Head of caudate nucleus (tissue), 42 donors: Measurements from ENCODE around the gene MYO3B.
A peak's percentile ranks its signal among the peaks of the same experiment; 100 is the strongest.

Experiments used
- DNase-seq, 42 donors: peaks; one replicate each; pipeline versions ENCODE4 v3.0.0 to v3.0.0-alpha.2; 2020 to 2021; ENCODE audit warnings: mixed read lengths in 7 of 42
- intact Hi-C: fragments of 100-400 bp; cut with DNase I; formaldehyde crosslinking; loops from one replicate; pipeline ENCODE4 v1.15.0; 2022

The MYO3B gene

GRCh38 chr2:170371231-170371998, 193.5 kb downstream of the MYO3B start:
- intact Hi-C loops: loop anchor here (10.0 kb wide), 1 partner anchor 443 kb away; the partner anchor contains the start of gene GAD1
- no peak for DNase-seq

- no peak for DNase-seq
- intact Hi-C loops: loop anchor here (10.0 kb wide), 1 partner anchor 440 kb away; the partner anchor contains the start of gene GAD1
Observed at GRCh38 chr2:170375192-170375591, 197.2 kb downstream of the MYO3B start.

GRCh38 chr2:170377500-170378207, 199.7 kb downstream of the MYO3B start:
- intact Hi-C loops: loop anchor here (10.0 kb wide), 1 partner anchor 437 kb away; the partner anchor contains the start of gene GAD1
- no peak for DNase-seq

DNA sequence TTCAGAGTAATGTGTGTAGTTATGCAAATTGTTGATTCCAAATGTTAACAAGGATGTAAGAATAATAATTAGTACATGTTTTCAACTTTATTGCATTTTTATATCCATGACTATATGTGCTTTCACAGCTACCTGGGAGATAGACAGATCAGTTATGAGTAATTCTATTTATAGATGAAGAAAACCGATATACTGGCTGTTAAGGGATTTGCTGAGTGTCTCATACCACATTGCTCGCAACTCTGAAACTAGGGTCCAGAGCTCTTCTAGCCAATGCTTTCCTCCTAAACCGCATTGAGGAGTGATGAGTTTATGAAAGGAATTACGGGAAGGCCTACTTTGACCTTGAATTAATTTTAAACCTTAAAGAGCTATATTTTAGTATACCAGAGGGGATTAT, 202.3 kb downstream of the MYO3B start:
- intact Hi-C loops: no loop called here
- DNase-seq: no peak

GRCh38 chr2:170381678-170382077, 203.7 kb downstream of the MYO3B start:
- intact Hi-C loops: no loop called here
- no peak for DNase-seq

DNA sequence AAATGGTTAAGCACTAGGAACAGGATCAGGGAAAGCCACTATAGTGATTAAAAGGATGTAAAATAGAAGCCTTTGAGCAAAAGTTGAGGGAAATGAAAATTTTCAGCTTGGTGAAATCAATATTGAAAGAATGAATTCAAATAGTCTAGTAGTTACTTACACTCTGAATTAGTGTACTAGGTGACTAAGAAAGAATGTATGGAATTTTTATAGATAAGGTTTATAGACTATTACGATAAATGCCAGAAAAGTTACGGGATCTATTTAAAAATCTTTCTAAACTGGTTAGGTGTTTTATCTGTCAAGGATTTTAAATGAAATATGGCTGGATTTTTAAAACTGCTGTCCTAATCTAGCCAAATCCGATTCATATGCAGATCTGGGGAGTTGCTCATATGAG, 208.6 kb downstream of the MYO3B start:
- intact Hi-C loops: no loop called here
- DNase-seq: no peak

DNA sequence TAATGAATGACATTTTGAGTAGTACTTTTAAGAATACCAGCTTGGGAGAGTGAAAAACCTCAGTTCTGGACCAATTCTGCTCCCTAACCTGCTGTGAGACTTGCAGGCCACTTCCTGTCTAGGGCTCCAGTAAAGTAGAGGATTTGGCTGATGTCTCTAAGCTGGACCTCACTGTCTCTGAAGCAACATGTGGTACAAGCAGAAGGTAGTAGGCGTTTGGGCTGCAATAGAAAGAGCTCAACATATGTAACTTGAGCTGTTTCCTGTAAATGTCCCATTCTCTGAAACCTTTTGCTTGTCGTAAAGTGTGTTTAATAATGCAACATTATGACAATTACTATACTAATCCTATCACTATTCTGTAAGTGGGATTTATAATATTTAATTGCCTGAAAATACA, 213.1 kb downstream of the MYO3B start:
- intact Hi-C loops: no loop called here
- no peak for DNase-seq

DNA sequence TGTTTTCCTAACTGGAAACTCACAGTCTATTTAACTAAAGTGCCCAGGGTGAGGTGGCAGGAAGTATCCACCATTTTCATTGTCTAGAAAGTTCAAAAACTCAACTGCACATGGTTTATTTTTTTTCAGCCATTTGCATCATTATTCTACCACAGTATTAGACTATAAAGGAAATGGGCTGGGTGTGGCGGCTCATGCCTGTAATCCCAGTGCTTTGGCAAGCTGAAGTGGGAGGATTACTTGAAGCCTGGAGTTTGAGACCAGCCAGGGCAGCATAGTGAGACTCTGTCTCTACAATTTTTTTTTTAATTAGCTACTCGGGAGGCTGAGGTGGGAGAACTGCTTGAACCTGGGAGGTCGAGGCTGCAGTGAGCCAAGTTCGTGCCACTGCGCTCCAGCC, 213.8 kb downstream of the MYO3B start:
- DNase-seq: no peak
- intact Hi-C loops: no loop called here

DNA sequence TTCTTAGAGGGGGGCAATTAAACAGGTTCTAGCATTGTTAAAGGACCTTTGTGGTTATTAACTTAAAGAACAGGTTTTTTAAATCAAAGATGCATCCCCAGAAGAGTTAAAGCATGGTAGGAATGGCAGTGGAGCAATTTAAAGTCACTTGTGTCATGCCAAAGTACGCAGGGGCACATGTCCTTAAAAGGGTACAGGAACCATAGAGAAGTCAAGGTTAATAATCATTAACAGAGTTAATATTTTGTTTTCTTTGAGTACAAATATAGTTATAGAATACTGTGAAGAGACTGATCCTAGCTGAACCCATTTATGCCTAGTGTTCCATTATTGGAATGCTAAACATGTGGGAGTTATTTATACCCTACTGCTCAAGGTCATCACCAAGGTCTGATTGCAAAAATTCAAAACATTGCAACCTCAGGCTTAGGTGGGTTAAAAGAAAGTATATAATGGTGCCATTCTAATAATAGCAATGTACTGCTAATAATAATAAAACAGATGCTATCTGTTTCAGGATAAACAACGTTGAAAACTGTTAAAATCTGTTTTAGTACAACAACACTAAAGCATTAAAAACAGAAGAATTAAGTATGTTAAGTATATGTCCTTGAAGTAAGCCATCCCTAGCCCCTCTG, 216.0 kb downstream of the MYO3B start:
- no peak for DNase-seq
- intact Hi-C loops: no loop called here

DNA sequence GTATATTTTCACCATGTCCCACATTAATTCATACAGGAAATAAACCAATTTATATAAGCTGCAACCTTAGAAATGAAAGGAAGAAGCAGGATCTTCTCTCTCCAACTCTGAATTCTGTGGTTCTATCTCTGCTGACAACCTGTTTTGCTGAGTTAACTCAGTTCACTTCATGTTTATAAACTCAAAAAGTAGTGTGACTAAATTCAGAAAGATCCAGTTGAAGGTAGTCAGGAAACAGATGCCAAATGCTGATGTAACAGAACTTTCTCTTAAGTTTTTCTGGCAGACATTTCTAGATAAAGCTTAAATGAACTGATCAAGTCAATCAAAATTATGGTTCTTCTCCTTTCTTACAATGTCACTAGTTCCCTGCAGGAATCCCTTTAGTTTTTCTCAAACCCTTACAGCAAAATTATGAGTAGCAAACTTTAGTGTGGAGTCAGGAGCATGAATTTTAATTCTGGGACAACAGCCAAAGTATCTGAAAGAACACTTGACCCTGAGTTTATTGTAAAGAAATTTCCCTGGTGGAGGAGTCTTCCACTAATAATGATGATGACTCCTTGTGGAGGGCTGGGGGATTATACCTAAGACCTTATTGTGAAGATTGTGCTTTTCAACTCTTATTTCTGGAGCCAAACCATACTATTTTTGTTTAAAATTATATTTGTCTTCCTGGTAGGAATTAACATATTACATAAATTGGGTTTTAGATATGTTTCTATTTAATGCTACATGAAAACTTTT, 216.9 kb downstream of the MYO3B start:
- intact Hi-C loops: no loop called here
- DNase-seq: no peak

DNA sequence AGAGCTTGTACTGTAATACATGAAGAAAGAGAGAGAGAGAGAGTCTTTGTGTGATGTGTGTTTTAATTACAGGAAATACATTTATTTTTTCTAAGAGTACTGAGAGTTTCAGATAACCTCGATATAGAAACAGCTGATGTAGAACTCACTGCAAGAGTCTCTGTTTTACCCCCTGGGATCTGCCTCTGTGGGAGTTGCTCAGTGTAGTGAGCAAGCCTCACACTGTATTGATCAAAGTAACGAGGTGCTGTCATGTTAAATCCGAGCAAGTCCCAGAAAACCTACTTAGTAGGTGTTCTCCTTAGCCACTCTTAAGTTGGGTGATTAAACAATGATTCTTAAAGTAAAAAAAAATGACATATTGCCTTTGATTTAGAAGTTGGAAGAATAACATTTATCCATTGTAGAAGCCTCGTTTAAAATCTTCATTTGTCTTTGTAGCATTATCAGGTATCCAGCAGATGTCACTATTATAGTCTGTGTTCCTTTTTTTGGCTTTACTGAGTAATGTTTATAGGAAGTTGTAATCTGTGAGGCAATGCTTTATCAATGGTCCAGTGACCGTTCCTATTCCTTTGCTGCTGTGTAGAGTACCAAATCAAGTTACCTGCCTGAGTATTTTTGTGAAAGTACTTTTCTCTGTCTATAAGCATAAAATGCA, 219.0 kb downstream of the MYO3B start:
- intact Hi-C loops: no loop called here

GRCh38 chr2:170401187-170401586, 223.2 kb downstream of the MYO3B start:
- intact Hi-C loops: no loop called here
- DNase-seq: no peak

More for the DNA sequence above, 219.0 kb downstream of the MYO3B start:
- DNase-seq: peak in 7 of 42 donors; percentile 3 to 45 (median 16)

DNA sequence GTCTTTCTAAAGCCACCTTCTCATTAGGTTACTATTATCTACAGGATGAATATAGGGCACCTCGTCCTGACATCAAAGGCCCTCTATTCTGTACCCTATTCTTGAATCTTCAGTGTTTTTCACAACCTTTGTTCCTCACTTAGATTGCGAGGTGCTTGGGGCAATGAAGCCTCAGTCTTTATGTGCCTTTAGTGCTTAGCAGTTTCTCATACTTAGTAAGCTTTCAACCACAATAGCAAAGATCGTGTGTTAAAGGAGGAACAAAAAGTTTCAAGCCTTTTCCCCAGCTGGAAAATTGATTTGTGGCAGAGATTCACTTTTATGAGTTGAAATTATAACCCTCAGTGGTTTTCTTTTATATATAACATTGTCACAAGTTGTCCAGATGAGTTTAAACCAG, 226.9 kb downstream of the MYO3B start:
- DNase-seq: no peak
- intact Hi-C loops: loop anchor here (5.0 kb wide), 1 partner anchor 407 kb away; no protein-coding TSS in a partner anchor

GRCh38 chr2:170405326-170405725, 227.4 kb downstream of the MYO3B start:
- DNase-seq: no peak
- intact Hi-C loops: loop anchor here (5.0 kb wide), 1 partner anchor 407 kb away; no protein-coding TSS in a partner anchor

- DNase-seq: no peak
- intact Hi-C loops: loop anchor here (5.0 kb wide), 1 partner anchor 404 kb away; no protein-coding TSS in a partner anchor
Observed at GRCh38 chr2:170408461-170409163, 230.7 kb downstream of the MYO3B start.

DNA sequence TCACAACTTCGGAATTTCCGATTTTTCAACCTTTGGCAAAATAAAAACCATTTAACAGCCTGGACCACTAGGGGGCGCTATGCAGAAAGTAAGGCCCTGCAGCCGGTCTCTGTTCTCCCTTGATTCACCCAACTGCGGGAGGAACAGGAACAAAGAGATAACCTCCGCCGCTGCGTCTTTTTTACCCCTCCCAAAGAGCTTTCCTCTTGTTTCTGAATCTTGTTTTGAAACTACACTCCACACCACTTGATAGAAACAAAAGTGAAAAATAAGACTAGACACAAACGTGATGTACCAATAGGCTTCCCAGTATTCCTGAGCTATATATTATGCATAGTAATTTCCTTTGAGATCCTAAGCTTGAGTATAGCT, 231.2 kb downstream of the MYO3B start:
- peak; percentile 13 to 91 (median 74) for DNase-seq
- intact Hi-C loops: loop anchor here (5.0 kb wide), 1 partner anchor 403 kb away; no protein-coding TSS in a partner anchor

- no peak for DNase-seq
- intact Hi-C loops: no loop called here
Observed at GRCh38 chr2:170411660-170412059, 233.7 kb downstream of the MYO3B start.
